Forelimb muscle (tissue), 1 donor: ENCODE measurements around the gene FCHO2. TPM values are rescaled to one million over a fixed set of nuclear protein-coding genes. Genes with fewer than 3 reads are reported as not detected.

Experiments
- DNase-seq: peaks from one replicate; pipeline ENCODE4 v3.0.0-alpha.2; 2013; ENCODE audit warnings: low read depth
- polyA plus RNA-seq: library from polyadenylated mRNA; unstranded; fragments of 120-200 nt; gene quantifications from one replicate; pipeline ENCODE4 v1.2.1, GENCODE V29; 2013; ENCODE audit not compliant: insufficient read length

FCHO2 gene
- polyA plus RNA-seq, 1 donor = 15.9 TPM

DNA sequence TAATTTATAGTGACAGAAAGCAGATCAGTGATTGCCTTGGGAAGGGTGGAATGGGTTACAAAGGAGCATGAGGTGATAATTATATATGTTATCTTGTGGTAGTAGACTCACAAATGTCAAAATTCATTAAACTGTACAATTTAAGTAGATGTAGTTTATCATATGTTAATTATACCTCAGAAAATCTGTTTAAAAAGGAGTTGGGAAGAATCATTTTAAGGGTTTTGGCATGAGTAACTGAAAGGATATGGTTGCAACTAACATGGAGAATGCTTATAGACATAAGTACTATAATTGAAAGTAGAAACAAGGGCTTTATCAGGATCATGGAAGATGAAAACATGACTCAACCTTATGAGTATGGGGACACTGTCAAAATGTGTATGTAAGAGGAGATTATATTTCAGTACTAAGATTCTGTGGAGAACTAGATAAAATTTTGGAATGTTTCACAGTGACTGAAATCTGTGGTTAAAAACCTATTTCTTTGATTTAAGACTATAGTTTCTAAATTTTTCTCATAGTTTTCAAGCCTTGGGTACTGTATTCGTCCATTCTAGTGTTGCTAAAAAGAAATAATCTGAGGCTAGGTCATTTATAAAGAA, 73.3 kb downstream of the FCHO2 start:
- no peak for DNase-seq

- DNase-seq = no peak
These were observed 74.7 kb downstream of the FCHO2 start for GRCh38 chr5:73030531-73030930.

DNA sequence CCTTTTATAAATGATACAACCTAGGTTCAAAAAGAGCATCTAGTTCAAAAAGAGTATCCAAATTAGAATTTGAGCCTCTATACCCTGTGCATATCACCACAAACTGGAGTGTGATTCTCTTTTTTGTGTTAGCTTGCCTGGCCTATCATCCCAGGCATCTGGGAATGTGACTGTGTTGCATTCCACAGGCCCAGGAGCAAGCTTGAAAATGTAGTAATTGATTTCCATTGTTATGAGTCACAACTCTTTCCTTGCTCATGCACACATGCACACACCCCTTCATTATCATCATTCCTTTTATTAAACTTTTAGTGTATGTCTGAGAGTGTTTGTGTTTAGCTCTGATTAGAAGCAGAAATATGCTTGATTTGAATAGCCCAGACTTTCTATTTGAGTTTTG, 75.2 kb downstream of the FCHO2 start:
- no peak for DNase-seq

- DNase-seq = no peak
These were observed 76.0 kb downstream of the FCHO2 start for GRCh38 chr5:73031839-73032238.

DNA sequence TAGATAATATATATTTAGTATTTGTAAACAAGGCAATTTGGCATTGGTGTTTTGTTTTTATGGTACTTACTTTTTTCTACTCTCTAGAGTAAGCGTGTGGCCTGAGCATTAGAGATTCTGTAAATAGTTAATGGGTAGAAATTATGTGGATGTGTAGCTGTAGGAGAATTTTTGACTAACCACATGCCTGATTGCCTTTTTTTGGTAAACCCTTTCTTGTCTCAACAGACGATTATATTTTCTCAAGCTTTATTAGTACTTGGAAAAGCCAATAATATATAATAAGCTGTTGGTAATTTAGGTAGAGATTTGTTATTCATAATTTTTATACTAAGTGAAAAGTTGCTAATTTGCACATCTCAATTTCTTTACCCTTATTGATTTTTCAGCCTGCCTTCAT, 76.8 kb downstream of the FCHO2 start:
- DNase-seq = no peak

GRCh38 chr5:73037545-73037944, 81.7 kb downstream of the FCHO2 start:
- DNase-seq = no peak

DNA sequence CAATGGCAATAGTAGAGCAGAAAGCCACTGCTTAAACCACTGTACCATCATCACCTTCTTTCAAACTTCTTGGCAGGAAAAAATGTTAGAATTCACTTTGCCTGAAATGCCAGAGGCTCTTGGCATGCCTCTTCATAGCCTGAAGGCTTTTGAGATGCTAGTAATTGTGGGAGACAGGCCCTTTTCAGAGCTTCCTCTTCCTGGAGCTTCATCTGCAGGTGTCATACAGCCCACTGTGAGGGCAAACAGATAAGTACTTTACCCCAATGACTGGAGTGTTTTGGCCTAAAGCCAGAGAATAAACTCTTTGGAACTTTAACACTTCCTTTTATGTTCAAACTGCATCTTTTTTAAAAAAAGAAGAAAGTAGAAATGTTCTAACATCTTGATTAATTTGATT, 83.2 kb downstream of the FCHO2 start:
- no peak for DNase-seq

- no peak for DNase-seq
These were observed 87.2 kb downstream of the FCHO2 start for GRCh38 chr5:73042993-73043392.

DNA sequence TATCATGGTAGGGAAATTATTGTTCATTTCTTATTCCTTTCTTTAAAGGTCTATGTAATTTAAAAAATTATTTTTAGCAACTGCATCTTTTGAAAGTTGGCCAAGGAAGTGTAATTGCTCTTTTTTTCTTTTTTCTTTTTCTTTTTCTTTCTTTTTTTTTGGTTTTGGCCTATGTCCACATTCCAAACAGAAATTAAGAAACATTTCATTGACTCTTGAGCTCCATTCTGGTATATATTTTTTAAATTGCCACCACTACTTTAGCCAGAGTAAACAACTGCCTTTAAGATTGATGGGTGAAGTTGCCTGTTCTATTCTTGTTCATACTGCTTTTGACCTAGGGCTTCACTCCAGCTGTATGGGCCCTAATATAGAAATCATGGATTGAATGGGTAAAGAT, 88.7 kb downstream of the FCHO2 start:
- no peak for DNase-seq

DNA sequence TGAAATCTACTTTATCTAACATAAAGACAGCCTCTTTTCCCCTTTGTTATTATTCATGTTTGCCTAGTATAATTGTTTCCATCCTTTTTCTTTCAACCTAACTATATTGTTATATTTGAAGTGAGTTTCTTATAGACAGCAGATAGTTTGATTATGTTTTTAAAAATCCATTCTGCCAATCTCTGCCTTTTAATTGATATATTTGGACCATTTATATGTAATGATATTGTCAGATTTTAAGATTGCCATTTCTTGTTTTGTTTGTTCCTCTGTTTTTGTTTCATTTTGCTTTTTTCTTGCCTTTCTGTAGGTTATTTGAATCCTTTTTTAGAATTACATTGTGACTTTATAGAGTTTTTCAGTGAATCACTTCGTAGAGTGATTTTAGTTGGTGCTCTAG, 89.8 kb downstream of the FCHO2 start:
- DNase-seq = no peak

- DNase-seq = no peak
These were observed 105.8 kb downstream of the FCHO2 start for GRCh38 chr5:73061593-73061992.

GRCh38 chr5:73066466-73066865, 110.6 kb downstream of the FCHO2 start:
- DNase-seq = no peak

GRCh38 chr5:73067213-73067612, 111.4 kb downstream of the FCHO2 start:
- DNase-seq = no peak

- no peak for DNase-seq
These were observed 125.3 kb downstream of the FCHO2 start for GRCh38 chr5:73081093-73081492.

- no peak for DNase-seq
These were observed 132.2 kb downstream of the FCHO2 start for GRCh38 chr5:73088026-73088425.

GRCh38 chr5:73093943-73094342, 138.1 kb downstream of the FCHO2 start:
- DNase-seq = no peak

GRCh38 chr5:73094415-73094814, 138.6 kb downstream of the FCHO2 start:
- DNase-seq = no peak

DNA sequence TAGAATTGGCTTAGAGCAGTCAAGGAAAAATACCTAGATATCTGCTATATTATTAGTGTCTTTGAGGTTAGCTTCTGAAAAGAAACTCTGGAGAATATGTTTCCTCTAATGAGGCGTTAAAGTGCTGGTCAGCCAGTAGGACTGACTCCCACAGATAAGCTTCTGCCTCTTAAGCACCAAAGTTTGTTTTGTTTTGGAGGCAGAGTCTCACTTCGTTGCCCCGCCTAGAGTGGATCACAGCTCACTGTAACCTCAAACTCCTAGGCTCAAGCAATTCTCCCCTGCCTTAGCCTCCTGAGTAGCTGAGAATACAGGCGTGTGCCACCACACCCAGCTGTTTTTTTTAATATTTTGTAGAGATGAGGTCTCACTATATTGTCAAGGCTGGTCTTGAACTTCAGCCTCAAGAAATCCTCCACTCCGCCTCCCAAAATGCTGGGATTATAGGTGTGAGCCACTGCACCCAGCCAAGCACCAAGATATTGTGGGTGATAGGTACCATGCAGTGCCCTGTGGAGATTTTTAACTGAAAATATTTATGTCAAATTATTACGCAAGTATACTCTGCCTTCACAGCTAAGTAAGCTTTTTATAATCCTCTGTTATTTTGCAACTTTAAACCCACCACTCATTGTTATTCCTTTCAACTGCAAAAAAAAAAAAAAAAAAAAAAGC, 139.9 kb downstream of the FCHO2 start:
- no peak for DNase-seq

GRCh38 chr5:73096239-73096575, 140.4 kb downstream of the FCHO2 start:
- DNase-seq = no peak

- DNase-seq = no peak
These were observed 141.9 kb downstream of the FCHO2 start for GRCh38 chr5:73097740-73098139.

DNA sequence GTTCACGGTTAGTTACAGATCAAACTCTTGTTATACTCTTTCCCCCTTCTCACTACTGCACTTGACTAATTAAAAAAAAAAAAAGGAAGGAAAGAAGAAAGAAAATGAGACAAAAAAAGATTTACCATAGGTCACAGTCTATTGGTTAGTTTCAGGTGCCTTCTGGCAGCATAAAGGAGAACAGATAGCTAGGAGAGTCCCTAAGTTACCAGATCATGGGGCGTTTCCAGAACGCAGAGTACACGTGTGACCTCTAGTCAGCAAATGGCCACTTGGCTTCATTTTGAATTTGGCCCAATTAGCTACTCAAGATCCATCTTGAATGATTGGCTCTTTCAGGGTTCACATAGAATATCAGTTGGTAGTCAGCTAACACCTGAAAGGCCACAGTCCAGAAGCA, 144.3 kb downstream of the FCHO2 start:
- no peak for DNase-seq

DNA sequence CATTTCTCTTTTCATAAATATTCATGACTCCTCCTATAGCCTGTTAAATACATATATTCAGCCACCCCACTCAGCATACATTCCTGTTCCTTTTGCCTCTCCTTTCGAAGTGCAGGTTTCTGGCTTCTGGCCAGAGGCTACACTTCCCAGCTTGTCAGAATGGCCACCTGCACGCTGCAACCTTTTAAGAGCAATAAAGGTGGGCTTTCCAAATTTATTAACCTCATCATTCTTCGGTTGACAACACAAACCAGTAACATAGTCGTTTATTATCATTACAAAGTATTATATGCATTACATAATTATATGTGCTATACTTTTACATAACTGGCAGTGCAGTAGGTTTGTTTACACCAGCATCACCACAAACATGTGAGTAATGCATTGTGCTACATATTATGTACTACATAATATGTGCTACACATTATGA, 148.0 kb downstream of the FCHO2 start:
- no peak for DNase-seq

- no peak for DNase-seq
These were observed 148.5 kb downstream of the FCHO2 start for GRCh38 chr5:73104326-73104725.

DNA sequence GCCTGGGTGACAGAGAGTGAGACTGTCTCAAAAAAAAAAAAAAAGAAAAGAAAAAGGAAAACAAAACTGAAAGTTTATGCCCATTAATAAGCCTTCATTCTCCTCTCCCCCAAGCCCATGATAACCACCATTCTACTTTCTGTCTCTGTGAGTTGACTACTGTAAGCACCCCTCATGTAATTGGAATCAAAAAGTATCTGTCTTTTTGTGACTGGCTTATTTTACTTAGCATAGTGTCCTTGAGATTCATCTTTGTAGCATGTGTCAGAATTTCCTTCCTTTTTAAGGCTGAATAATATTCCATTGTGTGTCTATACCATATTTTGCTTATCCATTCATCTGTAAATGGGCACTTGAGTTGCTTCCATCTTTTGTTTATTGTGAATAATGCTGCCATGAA, 150.5 kb downstream of the FCHO2 start:
- DNase-seq = no peak
